Globus pallidus (tissue), 1 donor: Measurements from ENCODE around the gene NHS.
A peak's percentile ranks its signal among the peaks of the same experiment; 100 is the strongest.

Experiments
- DNase-seq: peaks from one replicate; pipeline ENCODE4 v3.0.0-alpha.2; 2015; ENCODE audit warnings: low spot score

The NHS gene

DNA sequence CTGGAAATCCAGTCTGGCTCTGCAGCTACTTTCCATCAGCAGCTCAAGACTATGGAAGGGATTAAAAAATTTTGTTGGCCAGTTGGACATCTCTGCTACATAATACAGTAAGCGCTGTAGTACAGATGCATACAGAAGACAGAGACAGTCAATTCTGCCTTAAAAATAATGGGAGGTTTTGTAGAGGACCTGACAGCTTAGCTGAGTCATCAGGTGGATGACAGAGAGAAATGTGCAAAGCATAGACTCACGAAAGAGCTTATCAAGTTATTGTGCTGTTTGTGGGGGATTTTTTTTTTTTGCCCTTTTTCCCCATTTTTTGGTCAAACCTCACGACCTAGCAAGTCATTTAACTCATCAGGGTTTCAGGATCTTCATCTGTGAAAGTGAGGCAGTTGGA lies 213.3 kb downstream of the NHS start:
- no peak for DNase-seq

DNA sequence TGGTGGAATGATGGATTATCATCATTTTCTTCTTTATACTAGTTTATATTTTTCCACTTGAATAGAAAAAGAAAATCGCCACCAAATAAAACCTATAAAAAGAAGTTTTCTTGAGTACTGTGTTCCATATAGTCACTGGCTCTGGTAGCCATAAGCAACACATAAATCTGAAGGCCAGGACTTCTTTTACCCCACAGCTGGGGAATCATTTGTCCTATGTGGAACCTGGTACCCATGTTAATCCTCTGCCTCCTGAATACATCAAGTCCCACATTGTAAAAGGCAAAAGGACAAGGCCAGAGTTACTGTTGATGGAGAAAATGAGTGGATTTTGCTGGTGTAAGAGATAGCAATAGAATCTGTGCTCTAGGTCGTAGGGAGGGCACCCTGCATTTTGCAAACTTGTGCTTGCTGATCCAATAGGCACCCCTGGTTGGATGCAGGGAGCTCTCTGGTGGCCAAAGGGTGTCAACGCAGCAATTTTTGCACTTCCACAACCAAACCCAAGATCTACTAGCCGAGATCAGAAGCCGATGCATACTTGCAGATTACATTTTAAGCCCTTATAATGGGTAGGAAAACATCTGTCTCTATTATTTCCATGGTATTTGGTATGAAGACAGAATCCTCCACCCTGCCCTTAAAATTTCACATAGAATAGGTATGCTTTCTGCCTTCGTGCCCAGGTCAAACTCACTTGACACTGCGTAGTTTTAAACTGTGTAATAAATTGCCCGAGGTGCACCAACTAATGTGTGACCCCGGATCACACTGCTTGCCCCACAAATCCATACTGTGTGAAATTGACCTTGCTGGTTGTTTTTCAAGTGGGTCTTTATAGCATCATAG lies 216.1 kb downstream of the NHS start:
- peak; percentile 46 for DNase-seq

DNA sequence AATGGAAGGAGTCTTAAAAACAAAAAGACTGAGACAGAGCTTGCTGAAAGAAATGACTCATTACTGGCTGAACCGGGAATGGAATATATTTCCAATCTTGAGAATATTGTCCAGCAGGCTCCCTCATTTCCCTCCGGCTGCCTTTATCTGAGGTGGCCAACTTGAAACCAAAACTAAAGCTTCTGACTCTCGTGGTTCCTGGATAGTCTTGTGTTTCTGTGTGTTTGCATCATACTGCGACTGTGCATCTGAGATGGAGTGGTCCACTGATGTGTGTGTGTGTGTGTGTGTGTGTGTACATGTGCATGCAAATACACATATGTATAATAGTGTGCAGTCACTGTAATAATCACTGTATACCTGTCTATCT lies 216.7 kb downstream of the NHS start:
- no peak for DNase-seq

DNA sequence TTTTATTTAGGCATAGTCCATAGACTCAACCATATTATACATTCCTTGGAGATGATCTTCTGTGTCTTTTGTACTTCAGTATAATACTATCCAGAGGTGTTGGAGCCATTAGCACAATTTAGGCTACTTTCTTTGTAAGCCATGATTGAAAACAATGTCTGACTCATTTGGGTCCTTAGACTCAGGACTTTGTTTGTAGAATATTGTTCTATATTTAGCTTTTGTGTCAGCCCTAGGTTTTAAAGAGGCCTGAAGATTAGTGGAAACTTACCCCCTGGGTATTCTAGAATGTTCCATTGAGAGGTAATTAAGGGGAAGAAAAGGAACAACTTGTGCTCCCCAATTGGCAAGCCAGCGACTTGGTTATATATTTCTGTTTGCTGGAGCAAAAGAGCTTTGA lies 217.1 kb downstream of the NHS start:
- DNase-seq: no peak

DNA sequence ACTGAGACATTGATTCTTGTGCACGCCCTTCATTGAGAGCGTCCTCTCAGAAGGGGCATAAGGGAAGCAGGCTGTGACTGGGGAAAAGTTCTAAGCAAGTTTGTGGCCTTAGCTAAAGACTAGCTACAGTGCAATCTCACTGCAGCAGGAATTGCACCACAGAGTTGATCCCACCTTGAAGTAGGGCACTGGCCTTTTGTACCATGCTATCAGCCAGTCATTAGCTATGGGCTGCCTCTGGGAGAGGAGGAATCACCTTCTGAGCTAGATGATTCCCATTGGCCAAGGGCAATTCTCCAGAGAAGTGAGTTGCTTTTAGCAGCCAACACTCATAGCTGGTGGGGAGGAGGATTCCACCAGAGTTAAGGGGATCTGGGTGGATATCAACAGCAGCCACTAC lies 219.7 kb downstream of the NHS start:
- no peak for DNase-seq

DNA sequence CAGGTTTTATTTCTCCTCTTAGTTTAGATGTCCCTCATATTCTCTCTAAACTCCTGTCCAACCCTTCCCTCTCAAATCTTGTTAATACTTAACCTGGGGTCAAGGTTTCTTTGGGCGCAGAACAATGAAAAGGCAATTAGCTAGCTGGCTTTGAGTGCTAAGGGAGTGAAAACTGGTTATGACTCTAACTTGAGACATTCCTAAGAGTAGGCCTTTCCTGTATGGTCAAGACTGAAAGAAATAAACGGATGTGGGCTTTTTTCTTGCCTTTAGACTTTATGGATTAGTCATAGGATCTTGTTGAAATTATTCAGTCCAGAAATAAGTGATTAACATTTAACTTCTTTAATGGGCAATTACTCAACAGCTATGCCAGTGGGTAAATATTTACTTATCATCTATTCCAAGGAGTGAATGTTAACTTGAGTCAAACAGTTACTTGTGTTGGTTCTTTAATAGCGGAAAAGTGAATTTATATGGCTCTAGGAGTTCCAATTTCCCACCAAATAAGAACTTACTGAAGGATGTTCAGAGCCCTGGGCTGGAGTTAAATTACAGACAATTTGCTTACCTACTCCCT lies 220.5 kb downstream of the NHS start:
- DNase-seq: no peak

DNA sequence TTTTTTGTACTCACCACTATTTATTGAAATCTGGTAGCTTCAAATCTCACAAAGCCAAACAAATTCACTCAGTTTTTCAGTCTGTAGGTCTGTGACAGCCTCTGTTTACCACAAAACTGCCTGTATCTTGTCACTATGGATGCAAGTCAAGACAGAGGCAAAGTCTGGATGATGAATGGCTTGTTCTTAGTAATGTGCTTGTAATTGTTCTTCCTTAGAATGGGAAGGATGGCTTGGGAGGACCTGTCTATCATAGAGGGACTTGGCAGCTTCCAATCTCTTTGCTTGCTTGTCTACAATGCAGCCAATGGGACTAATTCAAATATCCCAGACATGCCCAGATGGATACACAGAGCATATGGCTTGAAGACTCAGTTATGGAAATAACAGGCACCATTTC lies 221.1 kb downstream of the NHS start:
- DNase-seq: no peak

DNA sequence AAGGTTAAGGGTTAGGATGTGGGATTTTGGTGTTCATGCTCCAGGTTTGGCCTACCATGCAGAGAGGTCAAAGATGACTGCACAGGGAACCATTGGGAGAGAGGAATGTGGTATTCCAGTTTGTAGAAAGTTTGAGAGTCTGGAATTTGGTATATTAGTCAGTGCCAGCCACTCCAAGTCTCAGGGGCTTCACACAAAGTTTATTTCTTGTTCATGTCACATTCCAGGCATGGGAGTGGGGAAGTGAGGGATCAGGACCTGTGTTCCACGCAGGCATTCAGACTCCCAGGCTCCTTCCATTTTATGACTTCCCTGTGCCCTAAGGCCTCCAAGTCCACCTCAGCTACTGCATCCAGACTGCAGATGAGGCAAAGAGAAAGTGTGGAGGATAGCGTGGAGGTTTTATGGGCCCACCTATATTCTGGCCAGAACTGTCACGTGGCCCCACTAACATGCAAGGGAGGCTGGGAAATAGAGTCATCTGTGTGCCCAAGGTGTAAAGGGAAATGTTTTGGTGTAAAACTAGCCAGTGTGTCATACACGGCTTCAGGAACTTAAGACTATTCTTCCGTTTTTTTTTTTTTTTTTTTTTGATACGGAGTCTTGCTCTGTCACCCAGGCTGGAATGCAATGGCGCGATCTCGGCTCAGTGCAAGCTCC lies 221.7 kb downstream of the NHS start:
- DNase-seq: no peak

DNA sequence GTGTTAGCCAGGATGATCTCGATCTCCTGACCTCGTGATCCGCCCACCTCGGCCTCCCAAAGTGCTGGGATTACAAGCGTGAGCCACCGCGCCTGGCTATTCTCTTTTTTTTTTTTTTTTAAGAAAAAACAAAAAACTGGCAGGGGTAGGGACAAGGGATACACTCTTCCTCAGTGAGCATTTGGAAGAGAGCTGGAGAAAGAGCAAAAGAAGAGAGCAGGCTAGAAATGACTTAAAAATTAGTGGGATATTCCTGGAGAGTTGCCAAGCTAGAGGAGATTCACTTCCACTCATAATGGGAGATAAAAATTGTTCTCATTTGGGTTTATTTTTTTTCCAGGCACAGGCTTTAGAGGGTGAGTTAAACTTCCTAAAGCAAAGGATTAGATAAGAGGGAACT lies 222.3 kb downstream of the NHS start:
- DNase-seq: no peak

DNA sequence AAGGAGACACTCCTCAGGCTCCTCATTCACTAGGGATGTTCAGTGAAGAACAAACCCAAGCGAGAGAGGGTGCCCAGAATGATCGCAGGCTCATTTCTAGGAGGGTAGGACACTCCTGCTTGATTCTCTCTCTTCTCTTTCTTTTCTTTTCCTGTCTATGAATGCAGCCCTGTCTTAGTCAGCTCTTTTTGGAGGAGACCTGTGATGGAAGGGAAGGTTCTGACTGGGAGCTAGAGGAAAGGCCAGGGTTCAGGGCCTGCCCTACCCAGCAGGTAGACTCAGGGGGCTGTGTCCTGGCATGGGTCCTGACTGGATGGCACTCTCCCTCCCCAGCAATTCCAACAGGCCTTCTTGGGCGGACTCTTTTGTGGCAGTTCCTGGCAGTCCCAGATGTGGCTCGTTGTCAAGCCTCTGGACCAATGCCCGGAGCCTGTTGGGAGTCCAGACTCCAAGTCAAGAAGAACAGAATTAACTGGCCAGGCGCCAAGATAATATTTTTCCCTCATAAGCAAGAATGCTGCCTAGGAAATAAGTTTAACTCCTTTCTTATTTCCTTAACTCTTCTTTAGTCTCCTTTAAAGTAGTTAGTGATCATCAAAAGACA lies 222.9 kb downstream of the NHS start:
- peak; percentile 13 for DNase-seq

DNA sequence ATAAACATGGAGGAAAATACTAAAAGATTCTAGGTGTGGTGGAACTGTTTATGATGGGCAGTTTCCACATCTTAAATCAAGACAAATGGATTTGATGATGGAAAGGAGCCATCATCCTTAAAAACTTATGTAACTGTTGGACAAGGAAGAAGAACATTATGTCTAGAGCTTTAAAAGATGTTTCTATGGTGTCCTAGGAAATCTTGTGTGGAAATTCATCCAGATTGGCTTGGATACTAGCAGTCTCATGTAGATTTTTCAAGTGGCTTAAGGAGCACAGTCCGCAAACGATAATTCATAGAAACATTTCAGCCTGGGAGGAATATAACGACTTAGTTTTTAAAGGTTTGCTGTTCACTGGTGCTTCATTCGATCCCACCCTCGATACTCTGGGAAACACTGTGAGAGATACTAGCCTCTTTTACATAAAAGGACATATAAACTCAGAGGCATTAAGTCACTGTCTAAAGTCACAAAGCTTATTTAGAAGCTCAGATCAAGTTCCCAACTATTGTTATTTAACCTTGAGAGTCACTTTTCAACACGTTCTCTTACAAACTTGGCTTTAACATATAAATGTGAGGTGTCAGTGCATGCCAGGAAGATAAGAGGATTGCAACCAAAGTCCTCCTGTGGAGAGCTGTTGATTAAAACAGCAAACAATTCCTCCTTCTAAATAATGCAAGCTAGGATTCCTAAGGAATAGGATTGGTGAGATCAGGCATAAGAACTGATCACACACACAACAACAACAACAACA lies 226.6 kb downstream of the NHS start:
- no peak for DNase-seq

DNA sequence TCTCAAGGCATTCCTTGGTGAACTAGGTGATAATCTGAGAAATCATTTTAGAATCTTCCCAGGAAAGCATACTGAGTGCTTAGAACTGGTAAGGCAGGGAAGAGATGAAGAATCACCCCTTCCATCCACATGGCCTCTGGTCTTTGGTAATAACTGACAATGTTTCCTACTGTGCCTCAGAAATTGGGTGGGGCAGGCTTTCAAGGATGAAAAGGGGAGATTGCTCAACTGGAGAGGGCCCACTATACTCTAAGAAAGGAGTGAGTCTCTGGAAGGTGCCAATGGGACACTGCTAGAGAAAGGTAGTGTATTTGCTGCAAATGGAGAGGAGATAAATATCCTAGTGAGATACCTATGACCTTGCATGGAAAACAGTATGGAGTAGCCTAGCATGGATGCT lies 227.2 kb downstream of the NHS start:
- DNase-seq: no peak

DNA sequence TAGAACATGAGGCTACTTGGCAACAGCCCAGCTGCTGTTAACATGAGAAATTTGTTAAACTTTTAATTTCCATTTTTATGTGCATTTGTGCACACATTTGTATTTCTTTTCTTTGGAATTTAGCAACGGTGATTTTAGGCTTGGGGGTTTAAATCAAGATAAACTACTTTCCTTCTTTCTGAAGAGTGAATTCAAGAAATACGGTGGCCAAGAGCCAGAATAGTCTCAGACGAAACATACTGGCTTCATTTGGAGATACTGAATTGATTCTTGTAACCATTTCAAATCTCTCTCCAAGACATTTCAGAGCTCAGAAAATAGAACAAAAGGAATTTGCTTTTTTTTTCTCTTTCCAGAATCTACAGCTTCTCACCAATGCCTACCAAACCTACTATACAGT lies 228.2 kb downstream of the NHS start:
- DNase-seq: no peak

DNA sequence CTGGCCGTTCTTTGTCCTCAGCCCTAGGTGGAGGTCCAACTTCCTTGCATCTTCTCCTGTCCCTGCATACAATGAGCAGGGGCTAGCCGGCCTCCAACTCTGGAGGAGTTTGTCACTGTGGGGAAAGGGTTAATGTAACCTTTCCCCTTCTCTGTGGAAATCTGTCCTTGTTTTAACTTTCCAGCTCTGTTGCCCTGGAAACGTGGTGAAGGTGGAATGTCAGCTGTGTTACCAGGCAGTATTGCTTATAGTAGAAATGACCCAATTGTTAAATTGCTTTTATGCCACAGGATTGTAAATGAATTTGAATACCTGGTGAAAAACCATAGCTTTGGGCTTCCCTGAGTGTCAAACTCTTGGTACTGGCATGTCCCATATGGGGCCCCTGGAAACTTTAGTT lies 230.7 kb downstream of the NHS start:
- no peak for DNase-seq

DNA sequence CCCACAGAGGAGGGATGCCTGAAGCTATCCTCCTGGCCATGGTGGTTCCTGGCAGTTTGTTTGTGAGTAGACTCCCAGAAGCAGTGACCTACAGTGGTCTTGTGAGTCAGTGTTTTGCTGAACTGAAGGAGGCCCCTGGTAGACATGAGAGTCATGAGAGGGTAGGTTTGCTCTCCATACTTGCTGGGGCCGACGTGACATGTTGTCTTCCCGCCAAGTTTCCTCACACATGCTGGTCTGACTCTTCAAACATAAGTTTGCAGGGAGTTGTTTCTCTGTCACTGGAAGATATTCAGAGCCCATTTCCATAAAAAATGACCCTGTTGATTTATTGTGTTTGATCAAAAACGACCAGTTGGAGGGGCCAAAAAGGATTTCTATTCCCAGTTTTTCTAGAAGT lies 231.2 kb downstream of the NHS start:
- no peak for DNase-seq

DNA sequence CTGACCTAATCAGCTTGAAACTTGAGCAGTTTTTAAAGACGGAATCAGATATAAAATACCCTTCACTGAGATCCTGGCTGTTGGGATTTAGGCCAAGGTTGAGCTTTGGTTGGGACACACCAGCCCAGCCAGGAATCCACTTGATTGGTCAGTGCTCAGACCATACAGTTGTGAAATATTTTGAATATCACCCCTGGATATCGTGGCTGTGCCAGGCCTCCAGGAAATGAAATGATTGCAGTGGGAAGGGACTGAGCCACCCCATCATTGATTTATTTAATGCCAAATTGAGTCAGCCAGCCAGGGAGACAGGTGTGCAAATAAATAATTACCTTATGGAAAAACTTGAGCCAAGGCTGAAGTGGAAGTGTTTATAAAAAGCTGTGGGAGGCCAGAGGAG lies 233.9 kb downstream of the NHS start:
- no peak for DNase-seq

DNA sequence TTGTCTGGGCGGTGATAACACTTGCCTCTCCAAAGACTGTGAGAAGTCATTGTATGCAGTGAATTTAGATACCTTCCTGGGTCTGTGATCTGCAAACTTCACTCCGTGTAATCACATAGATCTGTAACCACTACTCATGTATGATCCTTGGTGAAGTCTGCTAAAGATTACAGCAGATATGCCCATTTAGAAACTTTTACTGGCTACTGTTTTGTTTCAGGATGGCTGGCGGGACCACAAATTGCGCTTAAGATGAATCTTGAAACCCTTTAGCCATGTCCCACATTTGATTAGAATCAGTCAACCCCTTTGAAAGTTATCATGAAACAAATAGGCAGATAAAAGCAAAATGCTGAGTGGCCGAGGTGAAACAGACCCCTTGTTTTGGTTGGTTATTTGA lies 235.8 kb downstream of the NHS start:
- DNase-seq: no peak

DNA sequence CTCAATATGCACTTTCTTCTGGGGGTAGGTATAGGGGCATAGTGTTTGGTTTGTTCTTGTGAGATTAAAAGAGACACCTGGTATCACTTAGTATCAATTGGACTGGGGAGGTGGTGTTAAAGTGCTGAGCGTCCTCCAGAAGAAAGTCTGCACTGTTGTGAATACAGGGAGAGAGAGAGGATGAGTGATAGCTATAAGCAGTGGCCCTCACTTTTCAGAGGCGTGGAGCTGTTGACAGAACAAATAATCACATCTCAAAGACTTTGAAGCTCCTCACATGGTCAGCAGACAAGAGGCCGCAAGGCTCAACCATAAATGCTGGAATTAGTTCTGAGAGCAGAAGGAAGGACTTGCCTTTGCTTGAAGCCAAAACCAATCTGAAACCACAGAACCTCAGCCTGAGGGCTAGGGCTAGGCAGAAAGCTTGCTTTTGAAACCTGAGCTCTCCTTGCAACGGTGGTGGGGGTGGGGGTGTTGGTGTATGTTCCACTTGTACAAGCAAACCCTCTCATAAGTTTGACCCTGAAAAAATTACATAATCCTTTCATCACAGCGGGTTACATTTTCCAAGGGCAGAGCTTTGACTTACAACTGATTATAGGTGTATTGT lies 239.1 kb downstream of the NHS start:
- DNase-seq: no peak

DNA sequence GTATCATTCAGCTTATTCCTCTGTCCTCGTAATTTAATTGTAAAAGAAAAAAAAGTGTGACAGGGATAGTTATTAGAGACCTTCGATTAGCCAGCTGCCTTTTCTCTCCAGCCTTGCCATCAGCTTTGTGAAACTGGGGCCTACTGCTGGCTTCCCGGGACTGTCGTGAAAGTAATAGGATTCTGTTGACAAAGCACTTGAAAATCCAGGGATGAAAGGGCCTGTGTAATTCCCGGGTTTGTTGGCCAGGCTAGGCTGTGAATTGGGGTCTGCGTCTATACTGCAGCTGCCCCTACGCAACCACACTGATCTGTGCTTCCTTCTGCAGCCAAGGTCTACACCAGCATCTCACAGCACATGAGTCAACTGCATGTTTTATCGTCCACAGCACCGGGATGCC lies 241.9 kb downstream of the NHS start:
- no peak for DNase-seq

DNA sequence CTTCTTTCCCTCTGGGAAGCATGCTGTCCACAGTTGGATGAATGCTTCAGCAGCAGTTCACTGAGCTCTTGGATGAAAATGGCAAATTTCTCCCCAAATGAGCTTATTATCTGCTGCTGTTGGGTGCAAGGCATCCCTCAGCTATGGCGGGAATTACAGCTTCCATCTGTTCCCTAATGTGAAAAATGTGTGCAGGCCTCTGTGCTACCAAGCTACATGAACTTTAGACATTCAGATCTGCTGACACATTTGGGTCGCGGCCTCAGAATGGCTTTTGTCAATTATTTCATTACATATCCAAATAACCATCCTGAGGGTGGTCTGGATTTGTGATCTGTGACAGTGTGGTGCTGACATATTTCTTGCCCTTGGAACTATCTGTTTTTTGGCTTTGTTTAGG lies 242.8 kb downstream of the NHS start:
- DNase-seq: no peak

DNA sequence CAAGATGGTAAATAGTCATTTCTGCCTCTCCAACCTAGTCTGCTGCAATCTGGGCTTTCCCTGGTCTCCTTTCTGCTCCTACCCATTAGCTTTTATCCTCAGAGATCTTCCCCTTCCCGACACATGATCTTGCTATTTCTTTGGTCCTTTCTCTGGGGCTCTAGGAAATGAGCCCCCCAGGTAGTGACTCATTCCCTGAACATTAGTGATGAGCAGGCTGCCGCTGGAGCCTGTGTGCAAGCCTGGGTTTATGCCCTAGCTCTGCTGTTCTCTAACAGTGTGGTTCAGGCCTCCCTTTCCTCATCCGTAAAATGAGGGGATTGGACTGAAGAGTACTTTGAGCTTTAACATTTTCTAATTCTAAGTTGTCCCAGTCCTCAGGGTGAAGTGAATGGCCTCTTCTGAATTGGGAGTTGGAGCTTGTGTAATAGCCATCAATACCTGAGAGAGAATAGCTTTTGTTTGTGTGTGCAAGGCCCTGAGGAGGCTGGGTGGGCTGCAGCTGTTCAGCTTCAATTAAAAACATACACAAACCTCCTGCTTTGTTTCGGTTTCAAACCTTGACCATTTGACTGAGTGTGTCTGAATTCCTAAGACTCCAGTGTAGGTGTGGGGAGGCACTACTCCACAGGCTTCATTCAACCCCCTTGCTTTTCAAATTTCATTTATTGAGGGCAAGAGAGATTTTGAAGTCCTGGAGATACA lies 246.7 kb downstream of the NHS start:
- no peak for DNase-seq
